GM18909 (cell line): ENCODE data around the gene EGFR.
A peak's percentile ranks its signal among the peaks of the same experiment; 100 is the strongest.

ENCODE experiments used
- ATAC-seq: cut with Tn5 transposase; IDR thresholded peaks from one replicate; pipeline ENCODE4 v1.9.1; 2021; ENCODE audit warnings: mild to moderate bottlenecking; ENCODE audit not compliant: unreplicated experiment, poor library complexity

The EGFR gene

GRCh38 chr7:55133630-55134358 lies 115.0 kb downstream of the EGFR start:
- ATAC-seq = no peak

- ATAC-seq = no peak
These were observed 115.5 kb downstream of the EGFR start for GRCh38 chr7:55134359-55134725.

- ATAC-seq = no peak
These were observed 116.0 kb downstream of the EGFR start for GRCh38 chr7:55134786-55135185.

- no peak for ATAC-seq
These were observed 116.6 kb downstream of the EGFR start for GRCh38 chr7:55135462-55135861.

- ATAC-seq = no peak
These were observed 119.8 kb downstream of the EGFR start for GRCh38 chr7:55138663-55139062.

GRCh38 chr7:55140221-55140940 lies 121.6 kb downstream of the EGFR start:
- ATAC-seq = peak; percentile 98

GRCh38 chr7:55140941-55141278 lies 122.1 kb downstream of the EGFR start:
- peak; percentile 41 for ATAC-seq

- ATAC-seq = no peak
These were observed 124.2 kb downstream of the EGFR start for GRCh38 chr7:55142919-55143600.

- no peak for ATAC-seq
These were observed 125.8 kb downstream of the EGFR start for GRCh38 chr7:55144333-55145317.

- ATAC-seq = no peak
These were observed 126.8 kb downstream of the EGFR start for GRCh38 chr7:55145606-55146005.

- no peak for ATAC-seq
These were observed 128.3 kb downstream of the EGFR start for GRCh38 chr7:55147101-55147500.

GRCh38 chr7:55147736-55148135 lies 128.9 kb downstream of the EGFR start:
- ATAC-seq = no peak

- ATAC-seq = no peak
These were observed 129.8 kb downstream of the EGFR start for GRCh38 chr7:55148571-55148970.

GRCh38 chr7:55149001-55149400 lies 130.2 kb downstream of the EGFR start:
- ATAC-seq = no peak

GRCh38 chr7:55150166-55150565 lies 131.3 kb downstream of the EGFR start:
- no peak for ATAC-seq

- ATAC-seq = no peak
These were observed 132.1 kb downstream of the EGFR start for GRCh38 chr7:55150709-55151451.

- no peak for ATAC-seq
These were observed 133.7 kb downstream of the EGFR start for GRCh38 chr7:55152516-55152915.

- ATAC-seq = no peak
These were observed 135.3 kb downstream of the EGFR start for GRCh38 chr7:55154096-55154495.

- no peak for ATAC-seq
These were observed 136.7 kb downstream of the EGFR start for GRCh38 chr7:55155351-55156117.
